OCI-LY3 (cell line): ENCODE results near the gene CFB.

ENCODE experiments used
- CTCF ChIP-seq: fragments of 200-600, 300-600 bp; sonication (generic); IDR thresholded peaks from 2 replicates; pipeline ENCODE4 v1.5.1; 2014; ENCODE audit warnings: antibody characterized with exemption, low read length, low read depth
- EZH2phosphoT487 ChIP-seq: fragments of 200-600 bp; shearing (Covaris generic); IDR thresholded peaks from 2 replicates; pipeline ENCODE4 v1.6.1; 2018; ENCODE audit warnings: antibody characterized with exemption, mixed run types, low read depth

GRCh38 chr6:31968791-31969711 lies 23.2 kb downstream of the CFB start:
- TF ChIP-seq CTCF (no peak), EZH2phosphoT487 (no peak)
